Skin epidermis (tissue), 12 donors: ENCODE measurements around the gene SEC14L2.
"Not testable (repeated sequence)": the region's sequence is repeated elsewhere in the genome, so short reads cannot be mapped to it uniquely, and the experiment has no call there.

Source experiments
- H3K27ac ChIP-seq, 21 experiments: fragments of 200-600 bp; sonication (generic) in 11 of 21; one replicate each; pipeline ENCODE4 v1.5.0; 2020; ENCODE audit warnings: mild to moderate bottlenecking in 3 of 21, inconsistent platforms in 2 of 21, moderate library complexity in 2 of 21
- H3K4me3 ChIP-seq, 7 experiments: fragments of 200-600 bp; sonication (generic) in 2 of 7; one replicate each; pipeline ENCODE4 v1.5.0; 2020; ENCODE audit warnings: inconsistent platforms in 2 of 7, mild to moderate bottlenecking in 2 of 7, moderate library complexity in 1 of 7

SEC14L2 gene

GRCh38 chr22:30439836-30440235, 43.0 kb downstream of the SEC14L2 start:
- no peak overlapping the region for H3K27ac ChIP-seq
- no peak overlapping the region for H3K4me3 ChIP-seq

GRCh38 chr22:30441088-30441487, 44.3 kb downstream of the SEC14L2 start:
- Histone ChIP-seq H3K4me3 (no peak overlapping the region), H3K27ac (no peak overlapping the region)

- no peak overlapping the region for H3K27ac ChIP-seq
- no peak overlapping the region for H3K4me3 ChIP-seq
These were observed 48.0 kb downstream of the SEC14L2 start for GRCh38 chr22:30444632-30445437.

GRCh38 chr22:30445438-30446145, 48.8 kb downstream of the SEC14L2 start:
- H3K27ac ChIP-seq = no peak overlapping the region
- no peak overlapping the region for H3K4me3 ChIP-seq

GRCh38 chr22:30447656-30448055, 50.8 kb downstream of the SEC14L2 start:
- no peak overlapping the region for H3K4me3 ChIP-seq
- H3K27ac ChIP-seq = no peak overlapping the region

- not testable (repeated sequence) for H3K4me3 ChIP-seq, H3K27ac ChIP-seq
These were observed 54.7 kb downstream of the SEC14L2 start for GRCh38 chr22:30451488-30451887.

GRCh38 chr22:30452861-30453260, 56.0 kb downstream of the SEC14L2 start:
- H3K4me3 ChIP-seq = no peak overlapping the region
- H3K27ac ChIP-seq = no peak overlapping the region

GRCh38 chr22:30453731-30454510, 57.1 kb downstream of the SEC14L2 start:
- Histone ChIP-seq H3K27ac (no peak overlapping the region), H3K4me3 (no peak overlapping the region)

GRCh38 chr22:30455075-30455840, 58.4 kb downstream of the SEC14L2 start:
- H3K27ac ChIP-seq = no peak overlapping the region
- H3K4me3 ChIP-seq = no peak overlapping the region

GRCh38 chr22:30457981-30458380, 61.2 kb downstream of the SEC14L2 start:
- Histone ChIP-seq H3K4me3 (no peak overlapping the region), H3K27ac (no peak overlapping the region)

GRCh38 chr22:30459181-30460052, 62.6 kb downstream of the SEC14L2 start:
- Histone ChIP-seq H3K4me3 (no peak overlapping the region), H3K27ac (no peak overlapping the region)

GRCh38 chr22:30460147-30460546, 63.3 kb downstream of the SEC14L2 start:
- Histone ChIP-seq H3K27ac (no peak overlapping the region), H3K4me3 (no peak overlapping the region)

- H3K4me3 ChIP-seq, H3K27ac ChIP-seq: not testable (repeated sequence)
These were observed 63.7 kb downstream of the SEC14L2 start for GRCh38 chr22:30460555-30460954.

GRCh38 chr22:30469165-30469564, 72.3 kb downstream of the SEC14L2 start:
- no peak overlapping the region for H3K27ac ChIP-seq

GRCh38 chr22:30470655-30471054, 73.8 kb downstream of the SEC14L2 start:
- no peak overlapping the region for H3K27ac ChIP-seq
- no peak overlapping the region for H3K4me3 ChIP-seq

More at GRCh38 chr22:30469165-30469564, 72.3 kb downstream of the SEC14L2 start:
- H3K4me3 ChIP-seq = no peak overlapping the region

GRCh38 chr22:30471616-30472318, 74.9 kb downstream of the SEC14L2 start, which contains the start of gene SEC14L3:
Gene SEC14L3 (minus strand): TSS chr22:30472017. CDS start chr22:30471958, 59 bp downstream.
- Histone ChIP-seq H3K27ac (no peak within 1 kb of the TSS), H3K4me3 (no peak within 1 kb of the TSS)

GRCh38 chr22:30472994-30473720, 76.3 kb downstream of the SEC14L2 start:
- H3K27ac ChIP-seq = no peak overlapping the region
- no peak overlapping the region for H3K4me3 ChIP-seq
